HG03378 (cell line): Measurements from ENCODE around the gene BARX1.
"Not testable (repeated sequence)": the region's sequence is repeated elsewhere in the genome, so short reads cannot be mapped to it uniquely, and the experiment has no call there.

ENCODE experiments used
- ATAC-seq: cut with Tn5 transposase; IDR thresholded peaks from one replicate; pipeline ENCODE4 v1.9.1; 2021; ENCODE audit warnings: mild to moderate bottlenecking, moderate library complexity; ENCODE audit not compliant: unreplicated experiment

BARX1 gene

GRCh38 chr9:93952784-93953495 lies 2.2 kb downstream of the BARX1 start:
- ATAC-seq, result no peak

GRCh38 chr9:93952119-93952783 lies 2.9 kb downstream of the BARX1 start:
- no peak for ATAC-seq

- no peak for ATAC-seq
These were observed 3.5 kb downstream of the BARX1 start for GRCh38 chr9:93951655-93952118.

DNA sequence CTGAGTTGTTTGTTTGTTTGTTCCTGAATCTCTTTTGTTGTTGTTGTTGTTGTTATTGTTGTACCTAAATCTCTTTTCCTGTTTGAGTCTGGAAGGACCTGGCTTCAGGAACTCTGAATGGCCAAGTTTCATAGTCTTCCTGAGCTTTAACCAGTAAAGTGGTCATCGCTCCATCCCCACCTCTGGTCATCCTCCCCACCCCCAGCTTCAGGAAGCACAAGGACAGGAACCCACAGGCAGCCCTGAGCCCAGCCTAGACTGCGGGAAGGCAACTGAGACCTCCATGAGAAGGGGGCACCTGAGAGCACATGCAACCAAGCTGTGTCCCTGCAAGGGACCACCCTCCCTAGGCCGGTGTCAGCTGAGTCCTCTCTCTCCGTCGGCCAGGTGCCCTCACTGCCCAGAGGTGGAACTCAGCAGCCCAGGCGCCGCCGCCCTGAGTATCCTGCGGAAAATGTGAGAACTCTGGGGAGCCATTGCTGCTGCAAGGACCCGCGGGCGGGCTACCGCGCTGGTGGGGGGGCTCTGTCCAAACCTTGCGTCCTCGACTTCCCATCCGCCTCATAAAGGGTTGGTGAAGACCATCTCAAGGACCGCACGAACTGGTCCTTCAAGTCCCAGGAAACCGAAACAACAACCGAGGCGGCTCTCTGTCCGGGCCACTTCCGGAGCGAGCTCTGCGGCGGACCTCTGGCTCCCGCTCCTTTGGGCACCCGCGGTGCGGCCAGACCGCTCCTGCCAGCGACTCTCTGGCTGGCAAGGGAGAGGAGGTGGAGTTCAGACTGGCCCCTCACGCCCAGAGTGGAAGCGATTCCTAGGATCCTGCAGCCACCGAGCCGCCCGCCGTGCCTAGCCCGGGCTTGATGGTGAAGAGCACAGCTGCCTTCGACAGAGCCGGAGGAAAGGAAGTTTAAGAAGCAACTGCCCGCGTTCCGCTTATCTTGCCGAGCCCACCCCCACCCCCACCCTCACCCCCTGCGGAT lies 4.2 kb downstream of the BARX1 start:
- ATAC-seq, result no peak

GRCh38 chr9:93949694-93950449 lies 5.3 kb downstream of the BARX1 start:
- no peak for ATAC-seq

DNA sequence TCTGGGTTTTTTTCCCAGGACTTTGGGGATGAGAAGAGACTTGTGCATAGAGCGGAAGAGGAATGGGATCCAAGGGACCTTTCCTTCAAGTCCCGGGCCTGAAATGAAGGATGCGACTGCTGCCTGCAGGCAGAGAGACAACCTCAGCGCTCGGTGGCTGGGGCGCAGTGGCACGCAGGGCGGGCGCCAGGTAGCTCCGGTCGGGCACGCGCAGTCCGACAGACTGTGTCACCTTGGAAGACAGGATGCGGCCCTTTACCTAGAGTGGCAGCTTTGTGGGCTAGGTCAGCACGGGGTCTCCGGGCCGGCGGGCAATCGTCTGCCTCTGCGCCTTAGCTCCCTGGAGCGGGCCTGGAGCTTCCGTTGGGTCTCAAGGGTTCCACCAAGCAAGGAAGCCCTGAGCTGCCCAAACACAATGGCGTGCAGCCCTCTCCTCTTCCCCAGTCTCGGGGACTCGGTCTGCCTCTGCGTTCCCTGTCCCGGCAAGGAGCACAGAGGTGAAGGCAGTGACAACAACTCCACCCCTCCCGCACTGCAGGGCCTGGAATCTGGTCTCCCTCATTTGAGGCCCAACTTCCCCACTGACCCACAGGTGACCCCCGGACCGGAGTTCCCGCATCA lies 6.0 kb downstream of the BARX1 start:
- no peak for ATAC-seq

- no peak for ATAC-seq
These were observed 6.6 kb downstream of the BARX1 start for GRCh38 chr9:93948441-93949072.

DNA sequence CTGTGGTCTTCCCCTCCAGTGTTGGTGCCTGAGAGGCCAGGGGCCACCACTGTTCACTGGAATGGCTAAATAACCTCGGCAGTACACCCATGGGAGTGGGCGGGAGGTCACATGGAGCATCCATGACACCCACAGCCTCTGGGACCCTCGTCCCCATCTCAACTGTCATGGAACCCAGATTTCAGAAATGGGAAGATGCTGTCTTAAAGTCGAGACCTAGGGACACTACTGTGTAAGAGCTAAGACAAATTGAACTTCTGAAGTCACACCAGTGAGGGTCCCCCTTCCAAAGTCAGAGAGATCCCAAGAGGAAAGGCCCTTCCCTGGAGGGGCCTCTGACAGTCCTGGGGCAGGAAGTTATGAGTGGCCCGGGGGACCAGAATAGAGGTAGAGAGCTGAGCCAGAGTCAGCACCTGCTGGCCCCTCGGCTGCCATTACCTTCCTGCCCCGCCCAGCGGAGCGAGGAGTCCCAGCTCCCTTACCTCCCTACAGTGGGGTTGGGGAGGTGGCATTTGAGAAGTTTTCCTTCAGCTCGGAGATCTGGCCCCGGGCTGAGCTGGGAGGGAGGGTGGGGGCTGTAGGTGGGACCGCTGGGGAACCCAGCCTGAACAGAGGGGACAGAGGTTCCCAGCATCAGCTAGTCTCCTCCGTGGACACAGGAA lies 7.6 kb downstream of the BARX1 start:
- no peak for ATAC-seq

- ATAC-seq, result no peak
These were observed 8.8 kb downstream of the BARX1 start for GRCh38 chr9:93946338-93946712.

DNA sequence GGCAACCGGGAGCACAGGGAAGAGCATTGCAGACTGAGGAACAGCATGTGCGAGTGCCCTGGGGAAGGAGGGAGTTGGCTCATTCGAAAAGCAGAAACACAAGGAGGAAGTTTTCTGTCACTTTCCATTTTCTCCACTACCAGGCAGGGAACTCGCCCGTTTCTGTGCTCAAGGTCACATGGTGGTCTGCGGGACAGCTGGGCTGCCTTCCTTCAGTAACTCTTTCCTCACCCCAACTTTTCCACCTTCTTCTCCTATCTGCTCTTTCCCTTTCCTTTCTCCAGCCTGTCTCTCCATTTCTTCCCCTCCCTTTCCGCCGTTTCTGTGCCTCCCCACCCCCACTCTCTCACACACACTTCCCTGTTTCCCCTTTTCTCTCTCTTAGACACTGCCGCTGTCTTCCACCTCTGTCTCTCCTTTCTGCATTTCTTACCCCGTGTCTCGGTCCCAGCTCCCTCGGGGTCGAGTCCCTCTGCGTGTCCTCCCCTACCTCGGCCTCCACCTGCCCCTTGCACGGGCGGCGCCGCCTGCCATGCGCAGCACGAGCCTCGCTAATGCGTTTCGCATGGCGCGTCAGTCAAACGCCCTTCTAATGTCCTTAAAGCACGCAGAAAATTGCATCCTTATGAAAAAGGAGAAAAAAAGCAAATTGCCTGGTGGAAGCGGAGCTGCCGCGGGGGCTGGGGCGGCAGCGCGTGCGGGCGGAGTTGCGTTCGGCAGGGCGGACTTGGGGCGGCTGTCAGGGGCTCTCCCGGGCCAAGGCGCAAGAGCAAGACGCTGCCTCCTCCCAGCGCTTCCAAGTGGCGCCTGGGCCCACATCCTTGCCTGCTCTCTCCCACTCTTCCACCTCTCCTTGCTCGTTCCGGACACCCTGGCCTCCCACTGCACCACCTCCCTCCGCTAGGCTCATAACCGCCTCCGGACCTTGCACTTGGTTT lies 9.5 kb downstream of the BARX1 start:
- ATAC-seq, result no peak

- ATAC-seq, result no peak
These were observed 11.1 kb downstream of the BARX1 start for GRCh38 chr9:93944011-93944410.

DNA sequence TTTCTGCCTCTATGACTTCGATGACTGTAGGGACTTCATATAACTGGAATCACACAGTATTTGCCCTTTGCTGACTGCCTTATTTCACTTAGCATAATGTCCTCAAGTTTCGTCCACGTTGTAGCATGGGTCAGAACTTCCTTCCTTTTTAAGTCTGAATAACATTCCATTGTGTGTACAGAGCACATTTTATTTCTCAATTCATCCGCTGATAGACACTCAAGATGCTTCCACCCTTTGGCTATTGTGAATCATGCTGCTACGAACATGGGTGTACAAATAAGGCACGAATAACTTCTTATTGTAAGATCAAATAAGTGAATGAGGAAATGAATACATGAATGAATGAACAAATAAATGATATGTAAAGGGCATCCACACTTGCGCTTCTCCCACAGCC lies 13.0 kb downstream of the BARX1 start:
- ATAC-seq, result no peak

GRCh38 chr9:93941493-93941892 lies 13.7 kb downstream of the BARX1 start:
- no peak for ATAC-seq

- ATAC-seq, result no peak
These were observed 14.2 kb downstream of the BARX1 start for GRCh38 chr9:93940951-93941350.

DNA sequence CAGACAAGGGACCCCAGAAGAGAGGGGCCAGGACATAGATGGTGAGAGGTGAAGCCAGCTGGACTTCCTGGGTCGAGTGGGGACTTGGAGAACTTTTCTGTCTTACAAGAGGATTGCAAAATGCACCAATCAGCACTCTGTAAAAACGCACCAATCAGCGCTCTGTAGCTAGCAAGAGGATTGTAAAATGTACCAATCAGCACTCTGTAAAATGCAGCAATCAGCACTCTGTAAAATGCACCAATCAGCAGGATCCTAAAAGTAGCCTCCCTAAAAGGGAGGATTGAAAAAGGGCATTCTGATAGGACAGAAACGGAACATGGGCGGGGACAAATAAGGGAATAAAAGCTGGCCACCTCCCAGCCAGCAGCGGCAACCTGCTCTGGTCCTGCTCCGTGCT lies 15.6 kb downstream of the BARX1 start:
- not testable (repeated sequence) for ATAC-seq

DNA sequence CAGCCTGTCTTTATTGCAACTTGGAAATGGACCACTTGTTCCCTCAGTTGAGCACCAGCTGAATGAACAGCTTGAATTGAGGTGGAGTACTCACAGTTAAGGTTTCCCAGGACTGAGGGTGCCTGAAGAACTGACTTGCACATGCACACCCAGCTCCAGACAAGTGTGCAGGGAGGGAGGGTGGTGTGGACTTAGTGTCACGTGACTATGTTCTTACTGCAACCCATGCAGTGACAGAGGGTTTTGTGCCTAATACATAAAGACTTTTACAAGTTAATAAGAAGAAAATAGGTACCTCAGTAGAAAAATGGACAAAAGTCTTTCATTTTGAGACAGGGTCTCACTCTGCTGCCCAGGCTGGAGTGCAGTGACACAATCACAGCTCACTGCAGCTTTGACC lies 18.0 kb downstream of the BARX1 start:
- ATAC-seq, result no peak

- ATAC-seq, result no peak
These were observed 23.2 kb downstream of the BARX1 start for GRCh38 chr9:93931905-93932304.

DNA sequence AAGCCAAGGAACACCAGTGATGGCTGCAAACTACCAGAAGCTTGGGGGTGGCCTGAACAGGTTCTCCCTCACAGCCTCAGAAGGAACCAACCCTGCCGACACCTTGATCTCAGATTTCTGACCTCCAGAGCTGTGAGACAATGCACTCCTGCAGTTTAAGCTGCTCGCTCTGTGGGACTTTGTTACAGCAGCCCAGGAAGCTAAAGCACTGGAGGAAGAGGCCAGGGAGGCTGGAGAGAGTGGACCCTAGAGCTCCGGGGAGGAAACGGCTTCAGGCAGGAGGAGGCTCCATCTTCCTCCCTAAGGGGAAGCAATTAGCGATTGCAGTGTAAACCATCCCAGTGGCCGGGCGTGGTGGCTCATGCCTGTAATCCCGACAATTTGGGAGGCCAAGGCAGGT lies 25.1 kb downstream of the BARX1 start:
- no peak for ATAC-seq
